GM18951 (cell line): ENCODE results near the gene POLR2F.
"Not testable (repeated sequence)": the region's sequence is repeated elsewhere in the genome, so short reads cannot be mapped to it uniquely, and the experiment has no call there.

Source experiments
- POLR2A ChIP-seq: IDR thresholded peaks from 4 replicates; pipeline ENCODE4 v1.6.1; 2011; ENCODE audit warnings: mild to moderate bottlenecking; ENCODE audit not compliant: insufficient read length, insufficient read depth; ENCODE audit errors: extremely low read depth
- in situ Hi-C: fragments of 300-500 bp; cut with MboI; formaldehyde crosslinking; loops from one replicate; pipeline ENCODE4 v1.12.0; 2022; ENCODE audit warnings: low sequenced_read_pairs, mixed read lengths, inconsistent platforms; ENCODE audit not compliant: unreplicated experiment

Gene POLR2F

DNA sequence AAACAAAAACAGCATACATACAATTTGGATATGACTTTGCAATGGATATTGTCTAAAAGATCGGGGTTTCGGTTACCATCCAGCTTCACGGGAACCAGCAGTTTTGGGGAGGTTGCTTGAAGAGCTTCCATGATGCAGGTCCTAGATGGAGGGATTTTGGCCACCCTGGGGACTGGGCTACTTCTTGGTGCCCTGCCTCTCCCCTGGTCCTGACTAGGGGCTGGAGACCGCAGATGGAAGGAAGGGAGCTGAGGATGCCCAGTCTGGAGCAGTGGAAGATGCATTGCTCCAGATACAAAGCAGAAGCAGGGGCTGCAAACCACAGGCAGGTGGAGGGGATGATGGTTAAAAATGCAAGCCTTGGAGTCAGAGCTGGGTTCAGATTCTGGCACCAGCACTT, 17.4 kb downstream of the POLR2F start:
- in situ Hi-C loops: no loop called here
- TF ChIP-seq POLR2A: no peak

DNA sequence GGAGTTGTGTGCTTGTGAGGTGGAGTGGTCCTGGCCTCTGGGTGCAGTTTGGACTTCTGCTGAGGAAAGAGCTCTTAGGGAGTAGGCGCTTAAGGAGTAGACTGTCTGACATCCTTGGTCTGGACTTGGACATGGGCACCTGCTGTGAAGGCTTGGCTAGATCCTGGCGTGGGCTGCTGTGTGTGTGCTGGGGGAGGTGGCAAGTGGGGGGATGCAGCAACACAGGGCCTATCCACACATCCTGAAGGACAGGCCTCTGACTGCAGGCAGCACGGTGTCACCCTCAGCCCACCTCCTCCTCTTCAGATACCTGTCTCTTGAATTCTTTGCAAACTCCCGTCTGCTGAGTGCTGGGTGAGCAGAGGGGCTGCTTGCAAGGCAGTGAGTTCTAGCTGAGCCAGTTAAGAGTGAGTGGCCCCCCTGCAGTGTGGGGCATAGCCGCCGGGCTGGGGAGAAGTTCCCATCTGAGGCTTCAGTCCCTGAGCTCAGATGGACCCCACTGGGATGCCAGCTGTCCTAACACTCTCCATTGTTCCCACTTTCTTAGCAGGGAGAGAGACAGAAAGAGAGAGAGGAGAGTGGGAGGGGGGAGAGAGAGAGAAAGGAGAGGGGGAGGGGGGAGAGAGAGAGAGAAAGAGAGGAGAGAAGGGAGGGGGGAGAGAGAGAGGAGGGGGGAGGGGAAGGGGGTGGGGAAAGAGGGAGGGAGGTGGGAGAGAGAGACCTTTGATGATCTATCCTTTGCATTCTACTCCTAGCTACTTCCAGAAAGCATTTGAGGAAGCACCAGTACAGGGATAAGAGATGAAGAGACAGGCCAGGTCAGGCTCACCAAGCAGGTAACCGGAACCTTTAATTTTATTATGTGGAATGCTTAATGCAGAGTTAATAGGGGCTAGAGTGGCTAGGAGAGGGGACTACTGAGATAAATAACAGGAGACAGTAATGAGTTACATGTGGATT, 18.3 kb downstream of the POLR2F start:
- in situ Hi-C loops: no loop called here
- TF ChIP-seq POLR2A: no peak

DNA sequence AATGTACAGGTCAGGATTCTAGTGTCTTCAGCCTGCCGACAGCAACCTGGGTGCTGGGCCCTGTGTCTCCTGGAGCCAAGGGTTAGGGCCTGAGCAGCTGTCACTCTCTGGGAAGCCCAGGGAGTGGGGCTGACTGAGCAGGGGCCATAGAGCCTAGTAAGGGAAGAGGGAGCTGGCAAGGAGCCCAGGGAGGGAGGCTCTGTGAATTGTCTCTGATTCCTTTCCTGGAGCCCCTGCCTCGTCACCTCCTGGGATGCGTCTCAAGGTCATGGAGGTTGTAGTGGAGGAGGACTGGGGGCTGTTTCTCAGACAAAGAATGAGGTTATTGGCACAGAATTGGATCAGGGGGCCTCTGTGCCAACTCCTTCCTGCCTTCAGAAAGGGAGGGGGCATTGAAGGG, 19.0 kb downstream of the POLR2F start:
- in situ Hi-C loops: no loop called here
- TF ChIP-seq POLR2A: no peak

DNA sequence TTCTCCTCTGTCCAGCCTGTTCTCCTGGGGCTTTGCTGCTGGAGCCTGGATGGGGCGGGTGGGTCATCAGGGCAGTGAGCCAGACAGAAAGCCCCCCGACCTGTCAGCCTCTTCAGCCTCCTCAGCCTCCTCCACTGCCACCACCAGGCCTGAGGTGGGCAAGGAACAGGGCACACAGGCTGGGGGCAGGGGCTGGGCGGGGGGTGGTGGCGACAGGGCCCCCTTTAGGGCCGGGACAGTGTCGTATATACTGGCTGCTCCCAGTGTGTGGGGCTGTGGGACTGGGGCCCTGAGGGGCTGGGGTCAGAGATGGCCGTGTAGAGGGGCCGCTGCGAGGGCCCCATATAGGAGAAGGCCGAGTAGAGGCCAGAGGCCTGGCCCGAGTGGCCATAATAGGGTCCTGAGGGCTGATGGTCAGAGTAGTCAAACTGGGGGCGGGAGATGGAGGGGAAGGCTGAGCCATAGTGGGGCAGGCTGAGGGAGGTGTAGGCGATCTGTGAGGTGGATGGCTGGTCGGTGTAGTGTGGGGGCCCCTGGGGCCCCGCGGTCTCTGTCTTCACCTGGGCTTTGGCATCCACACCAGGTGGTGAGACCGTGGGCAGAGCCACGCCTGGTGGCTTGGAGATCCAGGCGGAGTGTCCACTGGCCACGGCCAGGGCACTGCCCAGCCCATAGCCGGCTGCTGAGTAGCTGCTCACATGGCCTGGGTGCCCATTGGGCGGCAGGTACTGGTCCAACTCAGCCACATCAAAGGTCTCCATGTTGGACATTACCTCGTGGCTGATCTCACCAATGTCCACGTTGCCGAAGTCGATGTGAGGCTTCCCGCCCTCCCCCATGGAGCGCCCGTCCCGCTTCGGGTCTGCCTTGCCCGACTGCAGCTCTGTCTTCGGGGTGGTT, 20.0 kb downstream of the POLR2F start:
- no peak for TF ChIP-seq POLR2A
- in situ Hi-C loops: no loop called here

DNA sequence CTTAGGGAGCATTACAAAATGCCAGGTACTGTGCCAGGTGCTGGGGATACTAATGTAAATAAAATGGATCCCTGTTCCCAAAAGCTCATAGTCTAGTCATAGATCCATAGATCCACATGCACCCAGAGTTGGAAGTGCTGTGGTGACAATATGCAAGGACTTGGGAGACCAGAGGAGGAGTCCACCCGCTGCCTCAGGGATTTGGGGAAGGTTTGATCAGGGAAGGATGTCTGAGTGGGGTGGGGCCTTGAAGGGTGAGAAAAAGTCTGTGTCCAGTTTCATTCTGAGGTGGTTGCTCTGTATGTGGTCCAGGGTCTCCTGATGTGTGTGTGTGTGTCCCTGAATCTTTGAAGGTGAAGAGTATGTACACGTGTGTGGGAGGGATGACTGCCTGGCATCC, 21.7 kb downstream of the POLR2F start:
- in situ Hi-C loops: no loop called here
- no peak for TF ChIP-seq POLR2A

DNA sequence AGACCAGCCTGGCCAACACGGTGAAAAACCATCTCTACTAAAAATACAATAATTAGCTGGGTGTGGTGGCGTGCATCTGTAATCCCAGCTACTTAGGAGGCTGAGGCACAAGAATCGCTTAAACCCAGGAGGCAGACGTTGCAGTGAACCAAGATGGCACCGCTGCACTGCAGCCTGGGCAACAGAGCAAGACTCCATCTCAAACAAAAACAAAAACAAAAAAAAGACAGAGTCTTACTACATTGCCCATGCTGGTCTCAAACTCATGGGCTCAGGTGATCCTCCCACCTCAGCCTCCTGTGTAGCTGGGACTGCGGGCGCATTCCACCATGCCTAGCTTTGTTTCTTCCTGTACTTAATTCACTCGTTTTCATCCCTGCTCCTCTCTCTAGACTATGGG, 22.5 kb downstream of the POLR2F start:
- in situ Hi-C loops: not testable (repeated sequence)

DNA sequence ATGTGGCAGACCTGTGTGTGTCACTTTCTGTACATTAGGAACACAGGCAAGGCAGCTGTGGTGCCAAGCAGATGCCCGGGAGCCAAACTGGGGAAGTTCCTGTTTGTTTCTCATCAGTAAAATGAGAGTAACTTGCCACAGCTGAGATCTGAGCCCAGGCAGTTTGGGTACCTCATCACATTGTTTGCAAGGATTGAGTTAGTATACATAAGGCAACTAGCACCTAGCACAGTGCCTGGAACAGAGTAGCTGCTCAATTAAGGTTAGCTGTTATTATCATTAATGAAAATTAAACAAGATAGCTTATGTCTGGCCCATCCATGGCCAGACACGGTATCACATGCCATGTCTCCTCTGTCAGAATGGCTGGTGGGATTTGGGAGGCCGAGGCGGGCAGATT, 23.0 kb downstream of the POLR2F start:
- TF ChIP-seq POLR2A: no peak
- in situ Hi-C loops: no loop called here

DNA sequence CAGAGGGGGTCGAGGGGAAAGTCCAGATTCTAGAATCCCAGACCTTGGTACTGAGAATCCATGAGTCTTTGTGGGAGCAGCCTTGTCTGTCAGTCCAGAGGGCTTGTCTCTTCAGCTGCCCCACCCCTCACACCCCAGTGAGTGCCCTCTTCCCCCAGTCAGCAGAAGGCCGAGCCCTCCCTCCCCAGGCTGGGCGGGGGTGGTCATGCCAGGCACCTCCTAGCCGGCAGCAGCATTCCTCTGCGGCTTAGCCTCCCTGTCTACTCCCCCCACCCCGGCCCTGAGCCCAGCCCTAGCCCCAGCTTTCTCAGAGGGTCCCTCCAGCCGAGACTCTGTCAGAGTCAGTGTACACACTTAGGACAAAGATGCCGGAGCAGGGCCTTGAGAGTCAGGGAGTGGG, 26.3 kb downstream of the POLR2F start:
- TF ChIP-seq POLR2A: no peak
- in situ Hi-C loops: no loop called here

DNA sequence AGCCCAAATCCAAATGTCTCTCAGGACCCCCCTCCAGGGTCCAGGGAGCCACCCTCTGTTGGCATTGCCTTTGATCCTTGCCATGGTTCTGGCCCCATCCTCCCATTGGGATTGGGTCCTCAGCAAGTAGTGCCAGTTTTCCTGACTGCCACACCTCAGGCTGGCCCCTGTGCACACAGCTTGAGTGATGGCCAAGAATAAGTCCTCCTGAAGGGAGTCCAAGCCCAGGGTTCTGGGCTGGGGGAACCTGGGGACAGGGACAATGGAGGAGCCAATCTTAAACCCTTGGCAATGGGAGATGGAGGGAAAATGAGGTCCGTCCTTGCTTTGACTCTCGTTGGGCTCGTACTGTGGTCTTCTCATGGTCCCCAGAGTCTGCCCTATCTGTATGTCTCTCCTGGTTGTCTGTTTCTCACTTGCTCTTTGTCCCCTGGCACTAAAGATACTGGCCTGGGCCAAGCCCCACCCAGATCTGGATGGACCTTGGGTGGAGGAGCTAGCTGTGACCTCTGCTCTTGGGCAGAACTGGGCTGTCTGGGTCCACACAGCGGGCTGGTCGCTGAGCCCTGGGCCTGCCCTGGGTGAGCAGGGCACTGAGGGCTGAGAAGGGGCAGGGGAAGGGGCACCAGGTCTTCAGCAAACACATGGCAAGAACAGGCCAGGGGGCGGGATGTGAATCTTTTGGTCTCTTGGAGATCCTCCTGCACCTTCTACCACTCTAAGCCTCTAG, 27.9 kb downstream of the POLR2F start:
- in situ Hi-C loops: no loop called here
- no peak for TF ChIP-seq POLR2A

DNA sequence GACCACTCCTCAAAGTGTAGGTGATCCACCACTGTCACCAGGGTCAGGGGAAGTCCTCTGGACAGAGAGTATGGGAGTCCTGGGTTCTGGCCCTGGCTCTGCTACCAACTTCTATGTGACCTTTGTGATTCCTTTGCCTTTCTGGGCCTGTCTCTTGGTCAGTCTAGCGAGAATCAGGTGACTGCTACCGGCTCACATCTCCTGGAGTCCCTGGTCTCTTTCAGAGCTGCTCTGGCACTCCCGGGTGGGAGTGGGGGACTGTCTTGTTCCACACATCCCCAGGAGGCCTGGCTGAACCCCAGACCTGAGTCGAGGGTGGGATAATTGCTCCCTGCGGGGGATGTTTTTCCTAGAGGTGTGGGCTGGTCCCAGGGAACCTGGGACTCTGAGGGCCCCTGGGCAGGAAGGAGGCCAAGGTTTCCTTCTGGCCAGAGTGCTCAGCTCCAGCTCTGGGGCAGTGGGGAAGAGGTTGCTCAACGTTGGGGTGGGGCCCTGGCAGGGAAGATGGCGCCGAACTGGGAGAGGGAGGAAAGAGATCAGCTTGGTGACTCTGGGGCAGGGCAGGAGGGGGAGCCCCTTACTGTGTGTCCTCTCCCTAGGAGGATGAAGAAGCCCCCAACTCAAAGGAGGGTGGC, 28.8 kb downstream of the POLR2F start:
- no peak for TF ChIP-seq POLR2A
- in situ Hi-C loops: no loop called here

DNA sequence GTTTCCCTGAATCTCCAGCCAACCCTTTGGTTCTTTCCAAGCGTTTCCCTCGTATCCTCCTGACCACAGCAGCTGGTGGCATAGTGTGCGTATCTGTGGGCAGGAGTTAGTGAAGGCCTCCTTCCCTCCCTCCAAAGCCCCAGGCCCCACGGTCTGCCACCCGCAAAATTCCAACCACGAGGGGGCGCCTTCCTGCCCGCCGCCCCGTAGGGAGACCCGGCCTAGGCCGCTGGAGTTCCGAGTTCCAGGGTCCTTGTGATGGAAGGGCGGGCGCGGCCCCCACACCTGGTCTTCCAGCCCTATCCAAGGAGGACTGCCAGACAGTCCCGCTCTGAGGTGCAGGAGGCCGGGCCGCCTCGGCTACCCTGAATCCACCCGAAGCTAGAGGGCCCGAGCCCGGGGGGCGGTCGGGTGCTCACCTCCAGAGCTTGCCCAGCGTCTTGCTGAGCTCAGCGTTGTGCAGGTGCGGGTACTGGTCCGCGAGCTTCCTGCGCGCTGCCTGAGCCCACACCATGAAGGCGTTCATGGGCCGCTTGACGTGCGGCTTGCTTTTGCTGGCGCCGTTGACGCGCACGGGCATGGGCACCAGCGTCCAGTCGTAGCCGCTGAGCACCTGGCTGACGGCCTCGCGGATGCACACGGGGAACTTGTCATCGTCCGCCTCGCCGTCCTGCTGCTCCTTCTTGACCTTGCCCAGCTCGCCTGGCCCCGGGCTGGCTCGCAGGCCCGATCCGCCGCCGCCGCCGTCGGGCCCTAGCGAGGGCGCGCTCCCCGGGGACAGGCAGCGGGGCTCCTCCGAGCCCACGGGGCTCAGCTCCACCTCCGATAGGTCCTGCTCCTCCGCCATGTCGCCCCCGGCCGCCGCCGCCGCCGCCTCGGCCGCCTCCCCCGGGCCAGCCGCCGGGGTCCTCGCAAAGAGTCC, 29.7 kb downstream of the POLR2F start:
- TF ChIP-seq POLR2A: no peak
- in situ Hi-C loops: no loop called here

DNA sequence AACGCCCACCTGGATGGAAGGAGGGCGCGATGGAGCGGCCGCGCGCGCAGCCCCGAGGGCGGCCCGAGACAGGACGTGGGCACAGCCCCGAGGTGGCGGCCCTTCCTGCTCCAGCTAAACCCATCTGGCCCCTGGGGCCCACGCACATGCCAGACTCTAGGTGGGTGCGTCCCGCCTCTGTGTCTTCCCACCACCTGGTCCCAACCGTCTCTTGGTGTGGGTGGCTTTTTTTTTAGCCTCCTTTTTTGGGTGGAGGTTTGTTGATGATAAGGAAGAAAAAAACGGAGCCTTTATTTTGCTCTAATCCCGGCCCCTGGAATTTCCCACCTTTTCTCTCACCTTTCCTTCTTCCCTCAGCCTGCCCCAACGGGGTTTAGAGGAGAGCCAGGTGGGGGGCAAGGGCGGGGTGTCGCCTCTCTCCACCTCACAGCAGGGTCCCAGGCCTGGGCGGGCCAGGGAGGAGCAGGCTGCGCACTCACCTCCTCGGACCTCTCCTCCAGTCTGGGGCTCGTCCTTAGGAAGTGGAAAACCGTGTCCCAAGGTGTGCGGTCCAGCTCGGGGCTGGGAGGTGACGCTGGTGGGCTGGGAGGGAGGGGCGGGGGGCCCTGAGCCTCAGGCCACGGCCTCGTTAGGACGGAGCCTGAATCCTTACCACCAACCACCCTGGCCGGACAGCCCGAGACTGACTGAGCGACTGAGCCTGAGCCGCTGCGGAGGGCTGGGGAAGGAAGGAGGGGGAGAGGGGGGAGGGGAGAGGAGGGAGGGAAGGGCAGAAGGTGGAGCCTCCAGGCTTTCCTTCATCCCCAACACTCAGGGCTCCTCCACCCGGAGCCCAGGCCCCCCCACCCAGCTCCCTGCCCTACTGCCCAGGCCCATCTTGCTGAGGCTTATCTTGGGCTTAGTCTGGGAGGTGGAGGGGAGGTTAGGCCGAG, 30.6 kb downstream of the POLR2F start, which contains the start of gene SOX10:
Gene SOX10, minus strand, starts transcription at position 696 of the 932 bp plus-strand sequence. CDS start 771 bp downstream, outside the sequence.
- in situ Hi-C loops: no loop called here
- TF ChIP-seq POLR2A: no peak
